ENCODE measurements around the gene CDKL1. TPM values are rescaled to one million over a fixed set of nuclear protein-coding genes. Genes with fewer than 3 reads are reported as not detected.

The CDKL1 gene
- total RNA-seq, 2 donors from 2014 or later, result 3.6 to 10.2 TPM

DNA sequence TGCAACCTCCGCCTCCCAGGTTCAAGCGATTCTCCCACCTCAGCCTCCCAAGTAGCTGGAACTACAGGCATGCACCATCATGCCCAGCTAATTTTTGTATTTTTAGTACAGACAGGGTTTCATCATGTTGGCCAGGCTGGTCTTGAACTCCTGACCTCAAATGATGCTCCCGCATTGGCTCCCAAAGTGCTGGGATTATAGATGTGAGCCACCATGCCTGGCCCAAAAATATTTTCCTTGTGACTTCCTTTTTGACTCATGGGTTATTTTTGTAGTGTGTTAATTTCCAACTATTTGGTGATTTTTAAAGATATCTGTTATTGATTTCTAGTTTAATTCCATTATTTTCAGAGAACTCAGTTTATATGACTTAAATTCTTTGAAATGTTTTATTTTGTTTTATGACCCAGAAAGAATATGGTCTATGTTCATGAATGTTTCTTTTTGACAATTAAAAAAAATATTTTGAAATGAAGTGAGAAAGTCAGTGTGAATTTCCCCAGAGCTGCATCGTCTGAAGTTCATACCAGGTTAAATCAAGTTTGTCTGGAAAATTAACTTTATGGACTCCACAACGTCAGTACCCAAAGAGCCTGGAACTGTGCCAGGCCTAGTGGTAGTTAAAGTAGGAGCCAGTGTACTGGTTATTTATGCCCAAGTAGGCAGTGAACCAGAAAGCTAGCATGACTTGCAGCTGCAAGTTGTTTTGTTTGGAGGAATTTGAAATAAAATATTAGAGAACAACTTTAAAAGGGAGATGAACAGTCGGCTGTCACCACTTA lies 2.8 kb upstream of the CDKL1 start:
- H3K27me3 Mint-ChIP-seq, result no peaks in the 10 kb centered on the region
- no peak for ATAC-seq (replicated peaks)
- no peaks in the 10 kb centered on the region for H3K36me3 Mint-ChIP-seq (ENCODE audit: low read depth)
- peaks cover 6% of the 10 kb centered on the region for H3K4me1 Mint-ChIP-seq
- no peak overlapping the region for H3K4me3 Mint-ChIP-seq
- H3K9me3 Mint-ChIP-seq, result no peaks in the 10 kb centered on the region
- no peak overlapping the region for H3K27ac Mint-ChIP-seq

- ATAC-seq (replicated peaks), result no peak
- H3K4me1 Mint-ChIP-seq, result peaks cover 6% of the 10 kb centered on the region
- H3K9me3 Mint-ChIP-seq, result no peaks in the 10 kb centered on the region
- no peaks in the 10 kb centered on the region for H3K27me3 Mint-ChIP-seq
- no peak overlapping the region for H3K4me3 Mint-ChIP-seq
- no peak overlapping the region for H3K27ac Mint-ChIP-seq
- no peaks in the 10 kb centered on the region for H3K36me3 Mint-ChIP-seq (ENCODE audit: low read depth)
Measured at GRCh38 chr14:50398189-50398580, 1.5 kb upstream of the CDKL1 start.

DNA sequence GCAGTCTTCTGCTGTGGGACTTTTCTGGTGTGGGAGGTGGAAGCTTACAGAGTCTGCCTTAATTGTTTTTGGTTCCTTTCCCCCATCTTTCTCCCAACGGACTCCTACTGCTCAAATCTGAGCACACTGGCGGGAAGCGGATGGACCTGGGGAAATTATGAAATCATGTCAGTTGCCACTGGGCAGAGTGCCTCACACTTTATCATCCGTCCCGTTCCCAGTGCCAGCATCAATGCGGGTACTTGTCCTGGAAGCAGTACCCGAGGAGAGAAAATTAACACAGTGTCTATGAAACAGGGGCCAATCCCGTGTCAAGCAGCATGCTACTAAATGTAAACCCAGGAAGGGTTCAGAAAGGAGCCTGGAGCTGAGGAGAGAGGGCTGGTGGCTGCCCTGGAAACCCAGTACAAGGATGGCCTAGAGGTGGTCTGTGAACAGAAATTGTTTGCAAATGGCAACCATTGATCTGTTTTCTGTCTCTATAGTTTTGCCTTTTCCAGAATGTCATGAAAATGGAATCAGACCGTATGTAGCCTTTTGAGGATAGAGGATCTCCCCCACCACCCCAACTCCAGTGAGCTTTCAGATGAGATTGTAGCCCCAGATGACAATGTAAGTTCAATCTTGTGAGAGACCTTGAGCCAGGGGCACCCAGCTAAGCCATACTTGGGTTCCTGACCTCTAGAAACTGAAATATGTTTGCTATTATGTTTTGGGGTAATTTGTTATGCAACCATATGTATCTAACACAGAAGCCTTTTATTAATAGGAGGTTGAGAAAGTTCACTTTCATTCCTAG lies 908 bp upstream of the CDKL1 start:
- no peak overlapping the region for H3K27ac Mint-ChIP-seq
- H3K4me1 Mint-ChIP-seq, result peaks cover 6% of the 10 kb centered on the region
- no peaks in the 10 kb centered on the region for H3K27me3 Mint-ChIP-seq
- no peaks in the 10 kb centered on the region for H3K9me3 Mint-ChIP-seq
- H3K36me3 Mint-ChIP-seq (ENCODE audit: low read depth), result no peaks in the 10 kb centered on the region
- no peak for ATAC-seq (replicated peaks)
- H3K4me3 Mint-ChIP-seq, result peak overlapping the region; percentile 84

- ATAC-seq (replicated peaks), result no peak
- Mint-ChIP-seq H3K27me3 (no peaks in the 10 kb centered on the region), H3K4me3 (peak overlapping the region; percentile 84), H3K9me3 (no peaks in the 10 kb centered on the region), H3K36me3 (ENCODE audit: low read depth) (no peaks in the 10 kb centered on the region), H3K27ac (no peak overlapping the region), H3K4me1 (peaks cover 6% of the 10 kb centered on the region)
Measured at GRCh38 chr14:50395448-50395847, 1.2 kb downstream of the CDKL1 start.

DNA sequence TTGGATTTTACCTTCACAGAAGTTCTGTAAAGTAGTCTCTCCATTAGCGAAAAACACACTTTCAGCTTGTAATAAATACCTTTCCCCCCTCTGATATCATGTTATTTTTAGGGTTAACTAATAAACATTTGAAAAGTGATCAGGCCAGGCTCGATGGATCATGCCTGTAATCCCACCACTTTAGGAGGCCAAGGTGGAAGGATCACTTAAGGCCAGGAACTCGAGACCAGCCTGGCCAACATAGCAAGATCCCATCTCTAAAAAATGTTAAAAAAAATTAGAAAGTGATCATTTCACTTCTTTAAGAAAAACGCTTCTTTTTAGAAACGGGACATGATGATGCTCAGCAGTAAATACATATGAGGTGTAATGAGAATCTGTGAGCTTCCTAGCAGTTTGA lies 2.0 kb downstream of the CDKL1 start:
- H3K4me3 Mint-ChIP-seq, result no peak overlapping the region
- no peaks in the 10 kb centered on the region for H3K36me3 Mint-ChIP-seq (ENCODE audit: low read depth)
- H3K27me3 Mint-ChIP-seq, result no peaks in the 10 kb centered on the region
- H3K4me1 Mint-ChIP-seq, result peaks cover 6% of the 10 kb centered on the region
- no peaks in the 10 kb centered on the region for H3K9me3 Mint-ChIP-seq
- no peak overlapping the region for H3K27ac Mint-ChIP-seq
- no peak for ATAC-seq (replicated peaks)

- Mint-ChIP-seq H3K27ac (no peak overlapping the region), H3K4me3 (no peak overlapping the region), H3K27me3 (no peaks in the 10 kb centered on the region), H3K4me1 (no peaks in the 10 kb centered on the region), H3K9me3 (no peaks in the 10 kb centered on the region), H3K36me3 (ENCODE audit: low read depth) (no peaks in the 10 kb centered on the region)
- ATAC-seq (replicated peaks), result no peak
Measured at GRCh38 chr14:50389668-50390441, 6.8 kb downstream of the CDKL1 start.

DNA sequence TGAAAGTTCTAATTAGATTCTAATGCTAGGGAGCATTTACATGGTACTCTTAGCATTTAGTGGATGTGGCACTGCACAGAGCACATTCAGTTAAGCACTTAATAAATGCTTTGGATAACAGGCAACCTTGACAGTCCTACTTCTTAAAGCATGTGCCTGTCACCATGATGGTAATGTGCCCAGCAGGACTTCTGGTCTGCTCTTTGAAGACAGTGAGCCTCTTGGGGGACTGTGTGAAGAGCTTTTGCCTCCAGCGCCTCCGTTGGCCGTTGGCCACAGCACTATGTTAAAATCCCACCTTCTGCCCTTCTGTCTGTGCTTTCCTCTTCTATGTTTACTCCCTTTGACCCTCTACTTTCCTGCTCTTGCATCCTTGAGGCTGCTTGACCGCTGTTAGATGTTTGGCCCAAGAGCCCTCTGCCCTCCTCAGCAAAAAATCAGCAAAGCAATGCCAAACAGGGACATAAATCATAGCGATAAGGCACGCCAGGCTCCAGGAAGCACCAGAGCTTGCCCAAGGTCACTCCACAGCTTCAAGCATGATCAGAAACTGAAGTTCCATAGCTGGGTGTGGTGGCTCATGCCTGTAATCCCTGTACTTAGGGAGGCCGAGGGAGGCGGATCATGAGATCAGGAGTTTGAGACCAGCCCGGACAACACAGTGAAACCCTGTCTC lies 8.3 kb downstream of the CDKL1 start:
- H3K36me3 Mint-ChIP-seq (ENCODE audit: low read depth), result no peaks in the 10 kb centered on the region
- no peaks in the 10 kb centered on the region for H3K4me1 Mint-ChIP-seq
- H3K9me3 Mint-ChIP-seq, result no peaks in the 10 kb centered on the region
- no peak overlapping the region for H3K27ac Mint-ChIP-seq
- no peak for ATAC-seq (replicated peaks)
- H3K27me3 Mint-ChIP-seq, result no peaks in the 10 kb centered on the region
- H3K4me3 Mint-ChIP-seq, result no peak overlapping the region

GRCh38 chr14:50387548-50387947 lies 9.1 kb downstream of the CDKL1 start:
- Mint-ChIP-seq H3K4me3 (no peak overlapping the region), H3K4me1 (no peaks in the 10 kb centered on the region), H3K27ac (no peak overlapping the region), H3K27me3 (no peaks in the 10 kb centered on the region), H3K9me3 (no peaks in the 10 kb centered on the region), H3K36me3 (ENCODE audit: low read depth) (no peaks in the 10 kb centered on the region)
- no peak for ATAC-seq (replicated peaks)

DNA sequence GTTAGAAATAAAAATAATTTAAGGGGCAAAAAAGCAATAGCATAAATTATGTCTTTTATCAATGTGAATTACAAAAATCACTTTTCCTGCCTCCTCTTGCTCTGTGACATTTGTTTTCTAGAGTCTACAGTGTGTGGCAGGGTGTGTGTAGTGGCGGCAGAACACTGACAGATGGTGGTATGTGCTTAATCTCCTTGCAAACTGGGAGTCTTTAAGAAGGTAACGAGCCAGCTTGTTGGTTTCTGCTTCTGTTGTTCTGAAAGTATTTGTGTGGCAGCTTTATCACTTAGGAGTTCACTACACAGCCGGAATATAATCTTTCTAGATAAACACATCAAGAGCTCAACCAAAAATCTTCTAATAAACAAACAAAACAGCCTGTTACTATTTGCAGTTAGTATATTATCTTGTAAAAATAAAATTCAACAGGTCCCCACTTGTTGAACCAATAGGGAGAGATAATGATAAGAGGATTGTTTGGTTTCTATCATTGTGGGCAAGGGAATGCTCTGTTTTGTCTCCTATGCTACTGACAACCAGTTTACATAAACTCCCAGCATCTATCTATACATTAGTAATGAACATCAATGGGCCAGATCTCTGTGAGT lies 13.0 kb downstream of the CDKL1 start:
- no peaks in the 10 kb centered on the region for H3K4me1 Mint-ChIP-seq
- H3K36me3 Mint-ChIP-seq (ENCODE audit: low read depth), result no peaks in the 10 kb centered on the region
- no peak overlapping the region for H3K4me3 Mint-ChIP-seq
- H3K27me3 Mint-ChIP-seq, result no peaks in the 10 kb centered on the region
- no peaks in the 10 kb centered on the region for H3K9me3 Mint-ChIP-seq
- no peak overlapping the region for H3K27ac Mint-ChIP-seq
- no peak for ATAC-seq (replicated peaks)

- H3K4me3 Mint-ChIP-seq, result no peak overlapping the region
- no peak for ATAC-seq (replicated peaks)
- no peak overlapping the region for H3K27ac Mint-ChIP-seq
- H3K9me3 Mint-ChIP-seq, result no peaks in the 10 kb centered on the region
- H3K27me3 Mint-ChIP-seq, result no peaks in the 10 kb centered on the region
- H3K4me1 Mint-ChIP-seq, result no peaks in the 10 kb centered on the region
- no peaks in the 10 kb centered on the region for H3K36me3 Mint-ChIP-seq (ENCODE audit: low read depth)
Measured at GRCh38 chr14:50381823-50382287, 14.8 kb downstream of the CDKL1 start.

GRCh38 chr14:50381008-50381407 lies 15.7 kb downstream of the CDKL1 start:
- ATAC-seq (replicated peaks), result no peak
- no peak overlapping the region for H3K4me3 Mint-ChIP-seq
- no peaks in the 10 kb centered on the region for H3K27me3 Mint-ChIP-seq
- H3K9me3 Mint-ChIP-seq, result no peaks in the 10 kb centered on the region
- no peaks in the 10 kb centered on the region for H3K4me1 Mint-ChIP-seq
- H3K36me3 Mint-ChIP-seq (ENCODE audit: low read depth), result no peaks in the 10 kb centered on the region
- H3K27ac Mint-ChIP-seq, result no peak overlapping the region

- no peak for ATAC-seq (replicated peaks)
- H3K4me1 Mint-ChIP-seq, result no peaks in the 10 kb centered on the region
- H3K27me3 Mint-ChIP-seq, result no peaks in the 10 kb centered on the region
- H3K9me3 Mint-ChIP-seq, result no peaks in the 10 kb centered on the region
- H3K27ac Mint-ChIP-seq, result no peak overlapping the region
- H3K4me3 Mint-ChIP-seq, result no peak overlapping the region
- H3K36me3 Mint-ChIP-seq (ENCODE audit: low read depth), result no peaks in the 10 kb centered on the region
Measured at GRCh38 chr14:50380455-50380854, 16.2 kb downstream of the CDKL1 start.

- Mint-ChIP-seq H3K27ac (no peak overlapping the region), H3K27me3 (no peaks in the 10 kb centered on the region), H3K36me3 (ENCODE audit: low read depth) (no peaks in the 10 kb centered on the region), H3K9me3 (no peaks in the 10 kb centered on the region), H3K4me1 (no peaks in the 10 kb centered on the region), H3K4me3 (no peak overlapping the region)
- ATAC-seq (replicated peaks), result no peak
Measured at GRCh38 chr14:50379563-50379962, 17.1 kb downstream of the CDKL1 start.

GRCh38 chr14:50377550-50378085 lies 19.1 kb downstream of the CDKL1 start:
- no peak for ATAC-seq (replicated peaks)
- Mint-ChIP-seq H3K4me1 (no peaks in the 10 kb centered on the region), H3K27me3 (no peaks in the 10 kb centered on the region), H3K36me3 (ENCODE audit: low read depth) (no peaks in the 10 kb centered on the region), H3K27ac (no peak overlapping the region), H3K4me3 (no peak overlapping the region), H3K9me3 (no peaks in the 10 kb centered on the region)
